HG02798 (cell line): ENCODE data around the gene MIA.
"Not testable (repeated sequence)": the region's sequence is repeated elsewhere in the genome, so short reads cannot be mapped to it uniquely, and the experiment has no call there.

Experiments
- ATAC-seq: cut with Tn5 transposase; IDR thresholded peaks from one replicate; pipeline ENCODE4 v1.9.1; 2021; ENCODE audit warnings: mild to moderate bottlenecking; ENCODE audit not compliant: unreplicated experiment, poor library complexity

Gene MIA

GRCh38 chr19:40777937-40778705, 2.8 kb downstream of the MIA start, which contains the start of gene RAB4B:
RAB4B (plus strand) TSS chr19:40778247; CDS start chr19:40778376, 129 bp downstream.
- ATAC-seq: peak; percentile 78

DNA sequence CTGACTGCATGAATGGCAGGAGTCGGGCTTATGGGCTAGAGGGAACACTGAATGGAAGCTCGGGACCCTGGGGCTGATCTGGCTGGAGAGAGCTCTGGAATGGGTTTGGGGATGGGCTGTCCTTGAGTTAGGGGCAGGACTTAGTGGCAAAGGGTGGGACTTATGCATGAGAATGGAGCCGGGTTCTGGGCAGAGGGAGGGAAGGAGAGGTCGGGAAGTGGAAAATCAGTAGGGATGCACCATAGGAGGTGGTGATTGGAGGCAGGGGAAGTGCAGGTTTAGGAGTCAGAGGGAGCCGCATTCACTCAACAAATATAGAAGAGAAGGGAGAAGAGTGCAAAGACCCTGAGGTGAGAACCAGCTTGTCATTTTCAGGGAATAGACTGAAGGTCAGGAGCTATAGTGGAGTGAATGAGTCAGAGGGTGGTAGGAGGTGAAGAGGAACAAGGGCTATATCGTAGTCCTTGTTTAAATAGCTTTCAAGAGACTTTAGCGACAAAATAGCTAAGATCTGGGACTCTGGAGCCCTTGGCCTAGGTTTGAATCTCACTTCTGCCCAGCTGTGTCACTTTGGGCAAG, 3.5 kb downstream of the MIA start:
- ATAC-seq: no peak

DNA sequence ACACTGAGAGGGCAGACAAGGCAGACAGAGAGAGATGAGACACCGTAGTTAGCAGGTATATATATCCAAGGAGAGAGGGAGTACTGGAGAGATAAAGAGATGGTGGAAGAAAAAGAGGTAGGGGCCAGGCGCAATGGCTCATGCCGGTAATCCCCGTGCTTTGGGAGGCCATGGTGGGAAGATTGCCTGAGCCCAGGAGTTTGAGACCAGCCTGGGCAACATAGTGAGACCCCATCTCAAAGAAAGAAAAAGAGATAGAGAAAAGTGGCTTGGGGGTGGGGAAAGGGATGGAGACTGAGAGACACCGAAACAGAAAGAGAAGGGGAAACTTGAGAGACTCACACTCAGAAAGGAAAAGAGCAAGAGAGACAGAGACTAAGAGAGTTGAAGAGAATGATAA, 5.3 kb downstream of the MIA start:
- ATAC-seq: no peak

DNA sequence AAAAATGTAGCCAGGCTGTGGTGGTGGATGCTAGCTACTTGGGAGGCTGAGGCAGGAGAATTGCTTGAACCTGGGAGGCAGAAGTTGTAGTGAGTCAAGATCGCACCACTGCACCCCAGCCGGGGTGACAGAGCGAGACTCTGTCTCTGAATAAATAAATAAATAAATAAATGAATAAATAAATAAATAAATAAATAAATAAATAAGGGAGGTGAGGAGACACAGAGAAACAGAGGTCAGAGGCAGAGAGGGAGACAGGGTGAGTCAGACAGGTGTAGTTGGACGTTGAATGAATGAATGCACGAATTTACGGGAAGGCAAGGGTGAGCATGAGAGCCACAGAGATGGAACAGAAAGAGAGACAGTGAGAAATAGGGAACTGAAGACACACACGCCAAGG, 5.8 kb downstream of the MIA start:
- ATAC-seq: no peak

DNA sequence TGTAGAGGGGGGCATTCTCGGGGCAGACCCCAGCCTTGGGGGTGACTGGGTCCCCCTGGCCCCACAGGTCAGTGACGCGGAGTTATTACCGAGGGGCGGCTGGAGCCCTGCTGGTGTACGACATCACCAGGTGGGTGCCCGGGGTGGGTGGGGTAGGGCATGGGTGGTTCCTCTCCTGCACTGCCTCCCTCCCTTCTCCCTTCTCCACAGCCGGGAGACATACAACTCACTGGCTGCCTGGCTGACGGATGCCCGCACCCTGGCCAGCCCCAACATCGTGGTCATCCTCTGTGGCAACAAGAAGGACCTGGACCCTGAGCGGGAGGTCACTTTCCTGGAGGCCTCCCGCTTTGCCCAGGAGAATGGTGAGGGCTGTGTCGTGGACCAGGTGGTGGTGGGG, 8.4 kb downstream of the MIA start:
- no peak for ATAC-seq

- ATAC-seq: not testable (repeated sequence)
Measured at GRCh38 chr19:40784146-40784545, 8.8 kb downstream of the MIA start.

- ATAC-seq: no peak
Measured at GRCh38 chr19:40785526-40785925, 10.2 kb downstream of the MIA start.

GRCh38 chr19:40786060-40787037, 11.0 kb downstream of the MIA start:
- no peak for ATAC-seq

DNA sequence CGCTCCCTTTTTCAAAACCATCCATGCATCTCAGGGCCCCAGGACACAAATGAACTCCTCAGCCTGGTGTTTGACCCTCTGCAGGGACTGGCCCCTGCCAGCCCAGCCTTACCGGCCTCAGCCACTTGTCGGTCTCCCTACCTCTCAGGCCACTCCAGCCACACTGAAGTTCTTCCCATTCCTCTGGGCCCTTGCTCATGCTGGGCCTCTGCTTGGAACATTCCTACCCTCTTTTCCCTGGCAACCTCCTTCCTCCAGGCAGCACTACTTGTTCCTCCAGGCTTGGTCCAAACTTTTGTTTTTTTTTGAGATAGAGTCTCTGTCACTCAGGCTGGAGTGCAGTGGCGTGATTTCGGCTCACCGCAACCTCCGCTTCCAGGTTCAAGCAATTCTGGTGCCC, 16.0 kb downstream of the MIA start:
- ATAC-seq: no peak

DNA sequence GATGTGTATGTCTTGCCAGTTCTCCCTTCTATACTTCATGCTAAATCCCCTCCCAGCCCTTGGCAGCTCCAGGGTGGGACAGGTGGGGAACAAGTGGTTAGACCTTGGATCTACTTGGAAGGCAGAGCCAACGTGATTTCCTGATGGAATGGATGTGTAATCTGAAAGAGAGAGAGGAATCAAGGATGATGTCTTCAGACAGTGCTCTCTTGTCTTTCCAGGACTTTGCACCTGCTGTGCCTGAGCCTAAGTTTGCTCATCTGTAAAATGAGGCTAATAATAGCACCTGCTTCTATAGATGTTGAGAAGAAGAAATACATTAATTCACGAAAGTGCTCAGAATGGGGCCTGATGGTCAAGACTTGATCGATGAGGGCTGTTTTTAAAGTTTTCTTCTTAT, 16.7 kb downstream of the MIA start:
- ATAC-seq: no peak

DNA sequence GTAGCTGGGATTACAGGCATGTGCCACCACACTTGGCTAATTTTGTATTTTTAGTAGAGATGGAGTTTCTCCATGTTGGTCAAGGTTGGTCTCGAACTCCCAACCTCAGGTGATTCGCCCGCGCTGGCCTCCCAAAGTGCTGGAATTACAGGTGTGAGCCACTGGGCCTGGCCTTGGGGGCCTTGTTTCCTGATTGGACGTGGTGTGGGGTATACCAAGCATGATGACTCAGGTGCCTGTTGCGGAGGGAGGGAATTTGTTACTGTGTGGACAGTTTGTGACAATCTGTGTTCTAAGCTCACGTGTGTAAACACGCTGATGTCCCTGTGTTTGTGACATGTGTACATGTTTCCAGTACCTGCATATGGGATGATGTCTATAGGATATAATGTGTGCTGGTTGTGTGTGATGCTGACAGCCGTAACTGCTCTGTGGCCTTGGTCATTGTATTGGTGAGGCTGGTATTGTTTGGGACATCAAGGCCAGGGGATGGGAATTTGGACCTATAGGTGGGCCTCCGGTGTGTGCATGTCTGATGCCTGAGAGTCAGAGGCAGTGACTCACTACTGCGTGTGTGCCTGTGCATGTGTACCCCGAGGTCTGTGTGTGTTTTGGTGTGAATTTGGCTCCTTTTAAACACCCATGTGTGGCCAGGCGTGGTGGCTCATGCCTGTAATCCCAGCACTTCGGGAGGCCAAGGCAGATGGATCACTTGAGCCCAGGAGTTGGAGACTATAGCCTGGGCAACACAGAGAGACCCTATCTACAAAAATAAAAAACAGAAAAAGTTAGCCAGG, 22.0 kb downstream of the MIA start:
- ATAC-seq: no peak

GRCh38 chr19:40797963-40798682, 22.8 kb downstream of the MIA start:
- peak; percentile 13 for ATAC-seq

DNA sequence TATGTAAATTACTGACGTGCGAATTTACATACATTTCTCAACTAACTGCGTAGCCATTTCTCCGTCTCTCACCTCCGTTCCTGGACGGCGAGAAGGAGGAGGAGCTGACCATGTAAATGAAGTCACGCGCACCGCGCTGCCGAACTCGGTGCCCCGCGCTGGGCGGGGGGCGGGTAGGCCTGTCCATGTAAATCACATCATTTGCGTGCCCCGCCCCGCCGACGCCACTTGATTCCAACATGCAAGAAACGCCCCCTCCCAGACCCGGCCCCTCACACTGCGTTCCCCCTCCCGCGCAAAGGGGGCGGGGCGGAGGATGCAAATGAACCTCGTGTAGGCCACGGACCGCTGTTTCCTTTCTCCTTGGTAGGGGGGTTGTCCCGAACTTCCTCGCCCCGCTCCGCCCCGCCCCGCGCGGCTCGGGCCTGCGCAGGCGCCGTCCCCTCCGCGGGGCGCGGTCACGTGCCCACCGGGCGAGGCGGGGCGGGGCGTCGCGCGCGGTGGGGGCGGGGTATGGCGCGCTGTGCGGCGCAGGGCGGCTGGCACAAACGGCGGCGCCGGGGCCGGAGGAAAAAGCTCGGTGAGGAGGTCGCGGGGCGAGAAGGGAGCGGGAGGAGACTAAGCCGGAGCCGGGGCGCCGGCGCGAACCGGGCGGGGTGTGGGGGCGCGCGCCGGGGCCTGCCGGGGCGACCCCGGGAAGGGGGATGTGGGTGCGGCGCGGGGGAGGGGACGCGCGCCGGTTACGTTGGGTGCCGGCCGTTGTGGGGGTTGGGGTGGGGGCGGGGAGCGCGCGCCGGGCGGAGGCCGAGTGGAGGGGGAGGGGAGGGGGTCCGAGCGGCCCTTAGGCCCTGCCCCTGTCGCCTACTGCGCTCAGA, 23.6 kb downstream of the MIA start, which contains the start of gene EGLN2:
Gene EGLN2, plus strand, starts transcription at position 509 of the 875 bp plus-strand sequence. CDS start 1,382 bp downstream, outside the sequence.
- peak; percentile 86 for ATAC-seq

DNA sequence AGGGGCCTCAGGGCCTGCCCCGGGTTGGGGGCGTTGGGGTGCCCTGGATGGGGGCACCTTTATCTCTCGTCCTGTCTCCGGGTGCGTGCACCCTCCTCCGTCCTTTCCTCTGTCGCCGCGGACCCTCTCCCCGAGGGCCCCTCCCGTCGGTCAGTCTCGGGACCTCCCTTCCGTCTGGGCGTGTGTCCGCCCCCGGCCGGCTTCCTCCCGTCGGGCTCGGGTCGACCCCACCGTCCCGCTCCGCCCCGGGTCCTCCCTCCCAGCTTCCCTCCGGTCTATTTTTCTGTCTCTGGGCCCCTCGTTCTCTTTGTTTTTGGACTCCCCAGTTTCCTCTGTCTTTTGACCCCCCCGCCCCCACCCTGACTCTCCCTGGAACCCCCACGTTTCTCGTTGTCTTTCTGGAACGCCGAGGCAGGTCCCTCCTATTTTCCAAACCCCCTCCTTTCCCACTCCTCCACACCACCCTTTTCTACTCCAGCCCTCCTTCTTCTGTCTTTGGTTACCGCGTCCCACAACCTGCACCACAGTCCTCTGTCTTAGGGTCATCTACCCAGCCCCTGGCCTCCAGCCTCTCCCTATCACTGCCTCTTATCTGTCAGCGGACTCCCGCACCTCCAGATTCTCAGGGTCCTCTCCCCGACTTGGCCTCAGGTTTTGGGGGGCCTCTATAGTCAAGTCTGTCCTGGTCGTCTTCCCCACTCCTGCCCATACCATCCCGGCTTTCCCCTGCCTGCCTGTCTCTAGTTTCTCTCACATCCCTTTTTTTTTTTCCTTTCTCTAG, 24.4 kb downstream of the MIA start:
- no peak for ATAC-seq

- no peak for ATAC-seq
Measured at GRCh38 chr19:40800339-40800996, 25.1 kb downstream of the MIA start.

GRCh38 chr19:40800997-40801377, 25.7 kb downstream of the MIA start:
- ATAC-seq: no peak
